Tibial artery (tissue), 4 donors: ENCODE data around the gene MYDGF.

ENCODE experiments used
- DNase-seq, 2 donors: peaks; one replicate each; pipeline ENCODE4 v3.0.0-alpha.2; 2019
- H3K27ac ChIP-seq, 2 donors: fragments of 200-600 bp; sonication (generic) in 1 of 2; 1 replicate in 1 of 2; 2 replicates in 1 of 2; pipeline ENCODE4 v1.5.1; 2018 to 2019; ENCODE audit warnings: mild to moderate bottlenecking in 1 of 2
- H3K27me3 ChIP-seq, 2 donors: fragments of 200-600 bp; sonication (generic) in 1 of 2; one replicate each; pipeline versions ENCODE4 v1.5.1 to v1.6.0; 2016 to 2019
- H3K36me3 ChIP-seq, 3 donors: fragments of 200-600 bp; sonication (generic) in 2 of 3; one replicate each; pipeline ENCODE4 v1.5.1; 2016 to 2019; ENCODE audit warnings: mild to moderate bottlenecking in 2 of 3
- H3K4me1 ChIP-seq, 4 donors: fragments of 200-600 bp; sonication (generic) in 2 of 4; 1 replicate in 3 of 4; 2 replicates in 1 of 4; pipeline ENCODE4 v1.5.1; 2016 to 2019
- H3K4me3 ChIP-seq, 2 donors: fragments of 200-600 bp; sonication (generic) in 1 of 2; 1 replicate in 1 of 2; 2 replicates in 1 of 2; pipeline ENCODE4 v1.5.1; 2018 to 2019; ENCODE audit warnings: mild to moderate bottlenecking in 2 of 2
- H3K9me3 ChIP-seq, 3 donors: fragments of 200-600 bp; sonication (generic) in 1 of 3; one replicate each; pipeline ENCODE4 v1.5.1; 2016 to 2019
- CTCF ChIP-seq, 2 experiments: fragments of 200-600 bp in 1 of 2; fragments of 450-650 bp in 1 of 2; IDR thresholded peaks; one replicate each; pipeline ENCODE4 v1.5.1; 2017 to 2019; ENCODE audit warnings: antibody characterized with exemption in 2 of 2, mild to moderate bottlenecking in 1 of 2, moderate library complexity in 1 of 2
- intact Hi-C: fragments of 100-400 bp; cut with DNase I; formaldehyde crosslinking; loops from one replicate; pipeline ENCODE4 v1.15.0; 2023; ENCODE audit warnings: low total_unique reads

The MYDGF gene

GRCh38 chr19:4638828-4639530 is 31.2 kb downstream of the MYDGF start, which contains the start of gene TNFAIP8L1:
Gene TNFAIP8L1, plus strand, starts transcription at chr19:4639516. Its CDS starts 12,354 bp downstream, at chr19:4651870.
- intact Hi-C loops: loop anchor here (5.0 kb wide), 2 partner anchors 62 to 82 kb away; partner anchors contain the start of gene SEMA6B
- H3K4me1 ChIP-seq: peaks cover 0 to 34% (median 25%) of the 10 kb centered on the region in 4 donors
- no peaks in the 10 kb centered on the region for H3K9me3 ChIP-seq

GRCh38 chr19:4638317-4638716 is 31.8 kb downstream of the MYDGF start:
- Histone ChIP-seq H3K27me3 (peaks cover 0 to 27% of the 10 kb centered on the region in 2 donors), H3K27ac (peak overlapping the region in 1 of 2 donors; percentile 34), H3K4me1 (peaks cover 0 to 34% (median 25%) of the 10 kb centered on the region in 4 donors), H3K9me3 (no peaks in the 10 kb centered on the region), H3K36me3 (no peaks in the 10 kb centered on the region), H3K4me3 (no peak overlapping the region)
- intact Hi-C loops: loop anchor here (5.0 kb wide), 2 partner anchors 61 to 81 kb away; partner anchors contain the start of gene SEMA6B
- no peak for DNase-seq
- no peak for TF ChIP-seq CTCF (IDR thresholded peaks at IDR 0.05)

More at GRCh38 chr19:4638828-4639530, 31.2 kb downstream of the MYDGF start, which contains the start of gene TNFAIP8L1:
- Histone ChIP-seq H3K4me3 (peak within 1 kb of the TSS; percentile 55 to 61), H3K27ac (peak within 1 kb of the TSS; percentile 6 to 62), H3K36me3 (no peaks in the 10 kb centered on the region), H3K27me3 (peaks cover 0 to 20% of the 10 kb centered on the region in 2 donors)
- TF ChIP-seq CTCF (IDR thresholded peaks at IDR 0.05): no peak
- DNase-seq: peak; percentile 94 to 96

- Histone ChIP-seq H3K4me1 (peaks cover 0 to 34% (median 25%) of the 10 kb centered on the region in 4 donors), H3K27ac (no peak overlapping the region), H3K36me3 (no peaks in the 10 kb centered on the region), H3K4me3 (peak overlapping the region in 1 of 2 donors; percentile 53), H3K27me3 (peaks cover 0 to 29% of the 10 kb centered on the region in 2 donors), H3K9me3 (no peaks in the 10 kb centered on the region)
- intact Hi-C loops: loop anchor here (5.0 kb wide), 2 partner anchors 59 to 79 kb away; partner anchors contain the start of gene SEMA6B
- no peak for TF ChIP-seq CTCF (IDR thresholded peaks at IDR 0.05)
- DNase-seq: no peak
Measured at GRCh38 chr19:4636761-4637160, 33.4 kb downstream of the MYDGF start.

- no peak for DNase-seq
- Histone ChIP-seq H3K4me3 (peak overlapping the region; percentile 43 to 53), H3K27me3 (peaks cover 0 to 29% of the 10 kb centered on the region in 2 donors), H3K27ac (no peak overlapping the region), H3K4me1 (peaks cover 0 to 34% (median 25%) of the 10 kb centered on the region in 4 donors), H3K36me3 (no peaks in the 10 kb centered on the region), H3K9me3 (no peaks in the 10 kb centered on the region)
- intact Hi-C loops: loop anchor here (5.0 kb wide), 2 partner anchors 59 to 79 kb away; partner anchors contain the start of gene SEMA6B
- TF ChIP-seq CTCF (IDR thresholded peaks at IDR 0.05): peak; percentile 82 to 93
Measured at GRCh38 chr19:4636151-4636717, 33.9 kb downstream of the MYDGF start.

- intact Hi-C loops: loop anchor here (5.0 kb wide), 2 partner anchors 58 to 78 kb away; partner anchors contain the start of gene SEMA6B
- no peak for TF ChIP-seq CTCF (IDR thresholded peaks at IDR 0.05)
- no peaks in the 10 kb centered on the region for H3K9me3 ChIP-seq
- H3K36me3 ChIP-seq: no peaks in the 10 kb centered on the region
- H3K27me3 ChIP-seq: peaks cover 0 to 29% of the 10 kb centered on the region in 2 donors
- H3K27ac ChIP-seq: no peak overlapping the region
- DNase-seq: no peak
- H3K4me3 ChIP-seq: peak overlapping the region; percentile 43 to 53
- H3K4me1 ChIP-seq: peaks cover 0 to 34% (median 25%) of the 10 kb centered on the region in 4 donors
Measured at GRCh38 chr19:4635754-4636116, 34.4 kb downstream of the MYDGF start.
